OCI-LY1 (cell line): ENCODE measurements around the gene TUBG2.

ENCODE experiments used
- EZH2 ChIP-seq: fragments of 200-600 bp; sonication (generic), shearing (Covaris generic); IDR thresholded peaks from 2 replicates; pipeline ENCODE4 v1.8.0; 2017; ENCODE audit warnings: borderline replicate concordance, mixed run types, mild to moderate bottlenecking, antibody characterized with exemption, low read length, moderate library complexity, mixed read lengths
- TF ChIP-seq, protein P1 (sequence below): fragments of 200-600 bp; sonication (generic), shearing (Covaris generic); IDR thresholded peaks from 2 replicates; pipeline ENCODE4 v1.5.1; 2017; ENCODE audit warnings: mild to moderate bottlenecking, antibody characterized with exemption, low read length, moderate library complexity, mixed read lengths

DNA sequence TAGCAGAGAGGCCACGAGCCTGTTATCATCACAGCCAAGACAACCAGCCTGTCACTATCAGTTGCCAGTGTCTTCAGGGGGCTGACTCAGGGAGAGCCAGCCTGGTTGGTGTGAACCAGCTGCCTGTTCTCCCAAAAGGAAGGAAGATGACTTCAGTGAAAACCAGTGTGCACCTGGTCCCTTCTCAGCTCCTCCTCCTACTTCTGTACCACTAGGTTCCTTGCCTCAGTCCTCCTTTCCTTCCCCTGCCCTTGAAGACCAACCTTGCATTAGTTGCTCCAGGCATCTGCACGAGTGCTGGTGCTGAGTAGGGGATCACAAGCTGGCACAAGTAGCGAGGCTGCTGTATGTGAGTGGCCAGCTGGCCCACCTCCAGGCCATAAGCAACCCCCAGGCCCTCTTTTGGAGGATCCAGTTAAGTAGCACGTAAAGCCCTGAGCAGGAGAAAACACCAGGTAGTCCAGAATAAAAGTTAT is 41.1 kb upstream of the TUBG2 start:
- TF ChIP-seq, protein P1, sequence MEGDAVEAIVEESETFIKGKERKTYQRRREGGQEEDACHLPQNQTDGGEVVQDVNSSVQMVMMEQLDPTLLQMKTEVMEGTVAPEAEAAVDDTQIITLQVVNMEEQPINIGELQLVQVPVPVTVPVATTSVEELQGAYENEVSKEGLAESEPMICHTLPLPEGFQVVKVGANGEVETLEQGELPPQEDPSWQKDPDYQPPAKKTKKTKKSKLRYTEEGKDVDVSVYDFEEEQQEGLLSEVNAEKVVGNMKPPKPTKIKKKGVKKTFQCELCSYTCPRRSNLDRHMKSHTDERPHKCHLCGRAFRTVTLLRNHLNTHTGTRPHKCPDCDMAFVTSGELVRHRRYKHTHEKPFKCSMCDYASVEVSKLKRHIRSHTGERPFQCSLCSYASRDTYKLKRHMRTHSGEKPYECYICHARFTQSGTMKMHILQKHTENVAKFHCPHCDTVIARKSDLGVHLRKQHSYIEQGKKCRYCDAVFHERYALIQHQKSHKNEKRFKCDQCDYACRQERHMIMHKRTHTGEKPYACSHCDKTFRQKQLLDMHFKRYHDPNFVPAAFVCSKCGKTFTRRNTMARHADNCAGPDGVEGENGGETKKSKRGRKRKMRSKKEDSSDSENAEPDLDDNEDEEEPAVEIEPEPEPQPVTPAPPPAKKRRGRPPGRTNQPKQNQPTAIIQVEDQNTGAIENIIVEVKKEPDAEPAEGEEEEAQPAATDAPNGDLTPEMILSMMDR: no peak
- no peak for TF ChIP-seq EZH2
